Measurements from ENCODE around the gene CELF2.

DNA sequence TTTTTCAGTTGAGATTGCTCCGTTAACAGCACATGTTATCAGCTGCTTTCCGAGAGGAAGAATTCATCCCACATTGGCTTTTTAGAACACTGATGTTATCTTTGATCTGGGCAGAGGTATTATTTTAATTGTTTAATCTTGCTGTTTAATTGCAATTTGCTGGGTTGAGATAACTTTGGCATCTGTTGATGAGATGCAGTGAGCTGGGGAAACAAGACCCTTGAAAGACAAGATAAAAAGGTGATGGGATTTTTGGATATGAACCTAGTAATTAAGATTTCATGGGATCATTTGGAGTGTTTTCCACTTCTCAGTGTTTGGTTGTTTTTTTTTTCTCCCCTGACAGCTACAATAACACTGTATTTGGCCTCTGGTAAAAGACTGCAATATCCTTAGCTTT lies 4.5 kb downstream of the CELF2 start:
- TF ChIP-seq, protein P1, sequence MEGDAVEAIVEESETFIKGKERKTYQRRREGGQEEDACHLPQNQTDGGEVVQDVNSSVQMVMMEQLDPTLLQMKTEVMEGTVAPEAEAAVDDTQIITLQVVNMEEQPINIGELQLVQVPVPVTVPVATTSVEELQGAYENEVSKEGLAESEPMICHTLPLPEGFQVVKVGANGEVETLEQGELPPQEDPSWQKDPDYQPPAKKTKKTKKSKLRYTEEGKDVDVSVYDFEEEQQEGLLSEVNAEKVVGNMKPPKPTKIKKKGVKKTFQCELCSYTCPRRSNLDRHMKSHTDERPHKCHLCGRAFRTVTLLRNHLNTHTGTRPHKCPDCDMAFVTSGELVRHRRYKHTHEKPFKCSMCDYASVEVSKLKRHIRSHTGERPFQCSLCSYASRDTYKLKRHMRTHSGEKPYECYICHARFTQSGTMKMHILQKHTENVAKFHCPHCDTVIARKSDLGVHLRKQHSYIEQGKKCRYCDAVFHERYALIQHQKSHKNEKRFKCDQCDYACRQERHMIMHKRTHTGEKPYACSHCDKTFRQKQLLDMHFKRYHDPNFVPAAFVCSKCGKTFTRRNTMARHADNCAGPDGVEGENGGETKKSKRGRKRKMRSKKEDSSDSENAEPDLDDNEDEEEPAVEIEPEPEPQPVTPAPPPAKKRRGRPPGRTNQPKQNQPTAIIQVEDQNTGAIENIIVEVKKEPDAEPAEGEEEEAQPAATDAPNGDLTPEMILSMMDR (IDR thresholded peaks at IDR 0.05; ENCODE audit: poor library complexity, severe bottlenecking) = no peak
- no peak for TF ChIP-seq EZH2 (IDR thresholded peaks at IDR 0.05; ENCODE audit: borderline replicate concordance, insufficient read depth, low read length, poor library complexity, severe bottlenecking)
- no peak for TF ChIP-seq SMC3 (conservative IDR thresholded peaks at IDR 0.05; ENCODE audit: poor library complexity)
- TF ChIP-seq, protein P2, sequence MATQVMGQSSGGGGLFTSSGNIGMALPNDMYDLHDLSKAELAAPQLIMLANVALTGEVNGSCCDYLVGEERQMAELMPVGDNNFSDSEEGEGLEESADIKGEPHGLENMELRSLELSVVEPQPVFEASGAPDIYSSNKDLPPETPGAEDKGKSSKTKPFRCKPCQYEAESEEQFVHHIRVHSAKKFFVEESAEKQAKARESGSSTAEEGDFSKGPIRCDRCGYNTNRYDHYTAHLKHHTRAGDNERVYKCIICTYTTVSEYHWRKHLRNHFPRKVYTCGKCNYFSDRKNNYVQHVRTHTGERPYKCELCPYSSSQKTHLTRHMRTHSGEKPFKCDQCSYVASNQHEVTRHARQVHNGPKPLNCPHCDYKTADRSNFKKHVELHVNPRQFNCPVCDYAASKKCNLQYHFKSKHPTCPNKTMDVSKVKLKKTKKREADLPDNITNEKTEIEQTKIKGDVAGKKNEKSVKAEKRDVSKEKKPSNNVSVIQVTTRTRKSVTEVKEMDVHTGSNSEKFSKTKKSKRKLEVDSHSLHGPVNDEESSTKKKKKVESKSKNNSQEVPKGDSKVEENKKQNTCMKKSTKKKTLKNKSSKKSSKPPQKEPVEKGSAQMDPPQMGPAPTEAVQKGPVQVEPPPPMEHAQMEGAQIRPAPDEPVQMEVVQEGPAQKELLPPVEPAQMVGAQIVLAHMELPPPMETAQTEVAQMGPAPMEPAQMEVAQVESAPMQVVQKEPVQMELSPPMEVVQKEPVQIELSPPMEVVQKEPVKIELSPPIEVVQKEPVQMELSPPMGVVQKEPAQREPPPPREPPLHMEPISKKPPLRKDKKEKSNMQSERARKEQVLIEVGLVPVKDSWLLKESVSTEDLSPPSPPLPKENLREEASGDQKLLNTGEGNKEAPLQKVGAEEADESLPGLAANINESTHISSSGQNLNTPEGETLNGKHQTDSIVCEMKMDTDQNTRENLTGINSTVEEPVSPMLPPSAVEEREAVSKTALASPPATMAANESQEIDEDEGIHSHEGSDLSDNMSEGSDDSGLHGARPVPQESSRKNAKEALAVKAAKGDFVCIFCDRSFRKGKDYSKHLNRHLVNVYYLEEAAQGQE (IDR thresholded peaks at IDR 0.05; ENCODE audit: borderline replicate concordance) = no peak
- no peak for TF ChIP-seq RAD21 (conservative IDR thresholded peaks at IDR 0.05)
- TF ChIP-seq POLR2AphosphoS5 (IDR thresholded peaks at IDR 0.05) = no peak
- no peak for TF ChIP-seq EP300 (conservative IDR thresholded peaks at IDR 0.05; ENCODE audit: poor library complexity, severe bottlenecking)
- TF ChIP-seq MXI1 (conservative IDR thresholded peaks at IDR 0.05; ENCODE audit: poor library complexity, severe bottlenecking) = no peak
